ENCODE results near the gene APOL5. TPM values are rescaled to one million over a fixed set of nuclear protein-coding genes. Genes with fewer than 3 reads are reported as not detected.
"Not testable (repeated sequence)": the region's sequence is repeated elsewhere in the genome, so short reads cannot be mapped to it uniquely, and the experiment has no call there.

Gene APOL5
- total RNA-seq, 2 experiments from 2014 or later = 0.67 to 1.8 TPM

DNA sequence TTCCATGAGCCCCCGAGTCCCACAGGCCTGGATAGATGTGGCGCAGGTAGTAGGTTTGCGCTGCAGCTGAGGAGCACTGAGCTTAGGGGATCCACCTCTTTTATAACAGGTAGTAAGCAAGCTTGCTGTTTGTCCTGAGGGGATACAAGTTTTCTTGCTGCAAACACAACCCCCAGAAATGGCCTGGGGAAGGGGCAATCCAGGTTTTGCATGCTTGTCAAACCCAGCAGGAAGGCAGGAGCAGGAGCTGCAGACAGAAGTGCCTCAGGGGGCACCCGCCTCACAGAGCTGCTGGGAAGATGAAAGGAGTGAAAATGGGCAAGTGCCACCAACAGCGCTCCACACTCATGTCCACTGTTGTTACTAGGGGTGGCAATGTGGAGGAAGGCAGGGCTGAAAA is 18.5 kb downstream of the APOL5 start:
- intact Hi-C loops (cut with micrococcal nuclease; ENCODE audit: unreplicated experiment) = no loop called here
- H2AFZ ChIP-seq (ENCODE audit: low read length) = no peak overlapping the region
- POLR2A ChIA-PET = interaction anchor here (0.6 to 0.8 kb wide), 3 partner anchors 15 to 180 kb away, joined by 3 to 5 read pairs (median 4); no protein-coding TSS in a partner anchor
- H3K4me2 ChIP-seq (ENCODE audit: low read length) = no peak overlapping the region
- H3K4me3 ChIP-seq (ENCODE audit: low read depth, low read length, poor library complexity, severe bottlenecking) = no peak overlapping the region
- CTCF ChIA-PET (ENCODE audit: unreplicated experiment) = no interaction called here
- DNase-seq (ENCODE audit: low spot score) = no peak
- no peaks in the 10 kb centered on the region for H3K79me2 ChIP-seq (ENCODE audit: insufficient read depth, low read depth, low read length)
- no peak overlapping the region for H3K27ac ChIP-seq (ENCODE audit: low read depth, low read length, poor library complexity, severe bottlenecking)
- BruUV-seq (replicated peaks) = no TSS peak
- peaks cover 30% of the 10 kb centered on the region for H3K4me1 ChIP-seq (ENCODE audit: insufficient read depth, low read length, poor library complexity, severe bottlenecking)
- no peaks in the 10 kb centered on the region for H3K9me2 ChIP-seq (ENCODE audit: insufficient read depth, low read length)
- H3K9me3 ChIP-seq (ENCODE audit: low read length) = no peaks in the 10 kb centered on the region
- TF ChIP-seq, protein P1, sequence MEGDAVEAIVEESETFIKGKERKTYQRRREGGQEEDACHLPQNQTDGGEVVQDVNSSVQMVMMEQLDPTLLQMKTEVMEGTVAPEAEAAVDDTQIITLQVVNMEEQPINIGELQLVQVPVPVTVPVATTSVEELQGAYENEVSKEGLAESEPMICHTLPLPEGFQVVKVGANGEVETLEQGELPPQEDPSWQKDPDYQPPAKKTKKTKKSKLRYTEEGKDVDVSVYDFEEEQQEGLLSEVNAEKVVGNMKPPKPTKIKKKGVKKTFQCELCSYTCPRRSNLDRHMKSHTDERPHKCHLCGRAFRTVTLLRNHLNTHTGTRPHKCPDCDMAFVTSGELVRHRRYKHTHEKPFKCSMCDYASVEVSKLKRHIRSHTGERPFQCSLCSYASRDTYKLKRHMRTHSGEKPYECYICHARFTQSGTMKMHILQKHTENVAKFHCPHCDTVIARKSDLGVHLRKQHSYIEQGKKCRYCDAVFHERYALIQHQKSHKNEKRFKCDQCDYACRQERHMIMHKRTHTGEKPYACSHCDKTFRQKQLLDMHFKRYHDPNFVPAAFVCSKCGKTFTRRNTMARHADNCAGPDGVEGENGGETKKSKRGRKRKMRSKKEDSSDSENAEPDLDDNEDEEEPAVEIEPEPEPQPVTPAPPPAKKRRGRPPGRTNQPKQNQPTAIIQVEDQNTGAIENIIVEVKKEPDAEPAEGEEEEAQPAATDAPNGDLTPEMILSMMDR (conservative IDR thresholded peaks at IDR 0.05; ENCODE audit: low read length) = no peak
- no peak for TF ChIP-seq EZH2phosphoT487 (IDR thresholded peaks at IDR 0.05; ENCODE audit: borderline replicate concordance, low read depth, low read length)
- H4K20me1 ChIP-seq (ENCODE audit: insufficient read depth, low read length) = no peaks in the 10 kb centered on the region
- H3K36me3 ChIP-seq (ENCODE audit: insufficient read depth, low read length) = peaks cover 16% of the 10 kb centered on the region

DNA sequence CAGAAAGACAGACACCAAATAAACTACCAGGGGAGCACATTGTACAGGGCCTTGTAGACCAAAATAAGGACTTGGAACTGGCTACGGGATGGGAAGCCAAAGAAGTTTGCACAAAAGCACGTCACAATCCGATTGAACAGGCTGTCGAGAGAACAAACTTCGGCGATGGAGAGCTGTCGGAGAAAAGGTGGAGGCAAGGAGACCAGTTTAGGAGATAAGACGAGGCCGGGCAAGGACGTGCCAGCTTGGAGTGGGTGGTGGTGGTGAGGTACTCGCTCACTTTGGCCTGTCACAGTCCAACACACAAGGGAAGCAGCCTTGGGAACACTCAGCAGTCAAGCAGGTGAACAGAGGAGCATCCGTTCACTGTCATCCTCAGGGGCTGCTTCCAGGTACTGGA is 19.0 kb downstream of the APOL5 start:
- peaks cover 18% of the 10 kb centered on the region for H3K36me3 ChIP-seq (ENCODE audit: insufficient read depth, low read length)
- no peaks in the 10 kb centered on the region for H4K20me1 ChIP-seq (ENCODE audit: insufficient read depth, low read length)
- H3K79me2 ChIP-seq (ENCODE audit: insufficient read depth, low read depth, low read length) = no peaks in the 10 kb centered on the region
- H3K9me2 ChIP-seq (ENCODE audit: insufficient read depth, low read length) = no peaks in the 10 kb centered on the region
- intact Hi-C loops (cut with micrococcal nuclease; ENCODE audit: unreplicated experiment) = no loop called here
- no peak overlapping the region for H3K4me3 ChIP-seq (ENCODE audit: low read depth, low read length, poor library complexity, severe bottlenecking)
- H2AFZ ChIP-seq (ENCODE audit: low read length) = no peak overlapping the region
- no TSS peak for BruUV-seq (replicated peaks)
- no peak overlapping the region for H3K27ac ChIP-seq (ENCODE audit: low read depth, low read length, poor library complexity, severe bottlenecking)
- POLR2A ChIA-PET = interaction anchor here (0.8 kb wide), 1 partner anchor 14 kb away, joined by 3 read pairs; no protein-coding TSS in a partner anchor
- TF ChIP-seq, protein P1 (conservative IDR thresholded peaks at IDR 0.05; ENCODE audit: low read length) = no peak
- TF ChIP-seq EZH2phosphoT487 (IDR thresholded peaks at IDR 0.05; ENCODE audit: borderline replicate concordance, low read depth, low read length) = no peak
- no peak for DNase-seq (ENCODE audit: low spot score)
- no peaks in the 10 kb centered on the region for H3K9me3 ChIP-seq (ENCODE audit: low read length)
- peaks cover 29% of the 10 kb centered on the region for H3K4me1 ChIP-seq (ENCODE audit: insufficient read depth, low read length, poor library complexity, severe bottlenecking)
- CTCF ChIA-PET (ENCODE audit: unreplicated experiment) = no interaction called here
- no peak overlapping the region for H3K4me2 ChIP-seq (ENCODE audit: low read length)

DNA sequence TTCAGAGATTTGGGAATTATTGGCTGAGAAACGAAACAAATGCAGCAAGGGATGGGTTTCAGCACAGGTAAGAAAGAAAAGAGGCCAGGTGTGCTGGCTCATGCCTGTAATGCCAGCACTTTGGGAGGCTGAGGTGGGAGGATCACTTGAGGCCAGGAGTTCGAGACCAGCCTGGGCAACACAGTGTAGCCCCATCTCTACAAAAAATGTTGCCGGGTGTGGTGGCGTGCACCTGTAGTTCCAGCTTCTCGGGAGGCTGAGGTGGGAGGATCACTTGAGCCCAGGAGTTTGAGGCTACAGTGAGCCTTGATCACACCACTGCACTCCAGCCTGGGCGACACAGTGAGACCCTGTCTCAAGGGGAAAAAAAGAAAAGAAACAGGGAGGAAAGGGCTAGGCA is 20.2 kb downstream of the APOL5 start:
- H2AFZ ChIP-seq (ENCODE audit: low read length); H4K20me1 ChIP-seq (ENCODE audit: insufficient read depth, low read length); H3K9me3 ChIP-seq (ENCODE audit: low read length); POLR2A ChIA-PET; BruUV-seq (replicated peaks); H3K4me2 ChIP-seq (ENCODE audit: low read length); DNase-seq (ENCODE audit: low spot score); CTCF ChIA-PET (ENCODE audit: unreplicated experiment); H3K79me2 ChIP-seq (ENCODE audit: insufficient read depth, low read depth, low read length); H3K27ac ChIP-seq (ENCODE audit: low read depth, low read length, poor library complexity, severe bottlenecking); H3K9me2 ChIP-seq (ENCODE audit: insufficient read depth, low read length); intact Hi-C loops (cut with micrococcal nuclease; ENCODE audit: unreplicated experiment); H3K4me3 ChIP-seq (ENCODE audit: low read depth, low read length, poor library complexity, severe bottlenecking): not testable (repeated sequence)
- Histone ChIP-seq H3K4me1 (ENCODE audit: insufficient read depth, low read length, poor library complexity, severe bottlenecking) (peaks cover 27% of the 10 kb centered on the region), H3K36me3 (ENCODE audit: insufficient read depth, low read length) (peaks cover 30% of the 10 kb centered on the region)

All from OCI-LY7 (cell line).